Activated CD8-positive, alpha-beta memory T cell treated with anti-CD3 and anti-CD28 coated beads, Interleukin-2, amount 50 U/mL, for 4 hours (primary cell): ENCODE results near the gene TMED9.

Experiments used
- DNase-seq: peaks from one replicate; pipeline ENCODE4 v3.0.0-alpha.2; 2020

The TMED9 gene

DNA sequence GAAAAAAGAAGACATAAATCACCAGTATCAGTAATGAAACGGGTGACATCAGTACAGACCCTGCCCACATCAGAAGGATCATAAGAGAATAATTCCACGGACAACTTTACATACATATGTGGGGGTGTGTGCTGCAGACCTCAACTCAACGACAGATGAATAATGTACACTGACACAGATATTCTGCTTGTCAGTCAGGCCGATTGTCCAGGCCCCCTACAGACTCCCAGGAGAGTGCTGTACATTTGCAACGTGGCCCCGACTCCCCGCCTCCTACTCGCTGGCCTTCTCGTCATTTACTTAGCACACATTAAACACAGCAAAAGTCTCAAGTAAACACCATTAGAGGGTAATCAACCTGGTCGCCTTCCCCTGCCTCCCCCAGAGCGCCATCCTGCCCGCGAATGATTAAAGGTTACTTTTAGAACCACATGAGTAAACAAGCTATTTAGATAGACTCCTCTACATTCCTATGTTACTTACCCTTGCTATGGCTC is 3.5 kb upstream of the TMED9 start:
- no peak for DNase-seq

DNA sequence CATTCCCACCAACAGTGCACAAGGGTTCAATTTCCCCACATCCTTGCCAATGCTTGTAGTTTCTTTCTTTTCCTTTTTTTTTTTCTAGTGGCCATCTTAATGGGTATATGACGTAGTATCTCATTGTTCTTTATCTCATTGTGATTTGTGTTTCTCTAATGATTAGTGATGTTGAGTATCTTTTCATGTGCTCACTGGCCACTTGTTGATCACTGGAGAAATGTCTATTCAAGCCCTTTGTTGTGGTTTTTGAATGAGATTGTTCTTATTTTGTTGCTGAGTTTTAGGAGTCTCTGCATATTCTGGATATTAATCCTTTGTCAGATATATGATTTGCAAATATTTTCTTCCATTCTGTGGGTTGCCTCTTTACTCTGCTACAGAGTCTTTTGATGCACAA is 1.6 kb upstream of the TMED9 start:
- DNase-seq: no peak

DNA sequence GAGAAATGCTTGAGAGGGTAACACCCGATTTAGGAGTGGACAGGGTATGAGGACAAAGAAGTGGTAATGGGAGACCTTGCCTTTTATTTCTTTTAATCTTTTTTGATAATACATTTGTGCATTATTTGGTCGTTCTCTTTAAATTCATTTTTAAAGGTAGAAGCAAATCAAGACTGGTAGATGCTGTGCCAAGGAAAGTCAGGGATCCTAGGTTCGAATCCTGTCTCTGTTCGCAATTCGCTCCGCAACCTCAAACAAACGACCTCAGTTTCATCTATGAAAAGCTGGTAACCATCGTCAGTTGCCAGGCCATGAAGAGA is 353 bp upstream of the TMED9 start:
- DNase-seq: no peak

DNA sequence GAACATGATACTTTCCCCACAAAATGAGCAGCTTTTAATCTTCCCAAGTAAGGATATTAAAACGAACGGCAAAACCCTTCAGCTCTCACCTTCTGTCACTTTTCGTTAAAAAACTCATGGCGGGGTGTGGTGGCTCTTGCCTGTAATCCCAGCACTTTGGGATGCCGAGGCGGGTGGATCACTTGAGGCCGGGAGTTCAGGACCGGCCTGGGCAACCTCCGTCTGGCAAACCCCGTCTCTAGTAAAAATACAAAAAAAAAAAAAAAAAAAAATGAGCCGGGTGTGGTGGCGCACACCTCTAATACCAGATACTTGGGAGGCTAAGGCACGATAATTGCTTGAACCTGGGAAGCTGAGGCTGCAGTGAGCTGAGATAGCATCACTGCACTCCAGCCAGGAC is 902 bp downstream of the TMED9 start:
- no peak for DNase-seq

DNA sequence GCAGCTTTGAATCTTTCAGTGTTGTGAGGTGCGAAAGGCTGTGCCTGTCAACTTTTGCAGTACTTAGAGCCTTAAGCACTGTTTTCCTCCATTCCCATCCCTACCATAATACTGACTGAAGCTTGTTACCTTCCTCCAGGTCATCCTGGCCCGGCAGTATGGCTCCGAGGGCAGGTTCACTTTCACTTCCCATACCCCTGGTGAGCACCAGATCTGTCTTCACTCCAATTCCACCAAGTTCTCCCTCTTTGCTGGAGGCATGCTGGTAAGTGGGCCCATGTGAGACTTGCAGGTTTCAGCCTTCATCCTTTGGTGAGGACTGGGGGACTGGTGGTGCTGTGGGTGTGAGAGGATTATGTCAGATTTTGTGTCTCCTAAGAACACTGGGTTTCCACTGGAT is 1.5 kb downstream of the TMED9 start:
- DNase-seq: no peak

DNA sequence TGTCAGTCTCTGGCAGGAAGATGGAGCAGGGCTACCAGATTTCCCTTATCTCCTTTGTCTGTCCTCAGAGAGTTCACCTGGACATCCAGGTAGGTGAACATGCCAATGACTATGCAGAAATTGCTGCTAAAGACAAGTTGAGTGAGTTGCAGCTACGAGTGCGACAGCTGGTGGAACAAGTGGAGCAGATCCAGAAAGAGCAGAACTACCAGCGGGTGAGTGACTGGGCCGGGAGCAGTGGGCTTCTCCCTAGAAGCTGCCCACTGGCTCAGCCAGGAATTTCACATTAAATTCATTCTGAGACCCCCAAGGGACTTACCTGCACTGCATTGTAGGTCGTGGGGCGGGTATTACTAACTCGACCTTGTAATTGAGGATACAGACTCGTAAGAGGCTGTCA is 2.1 kb downstream of the TMED9 start:
- no peak for DNase-seq

DNA sequence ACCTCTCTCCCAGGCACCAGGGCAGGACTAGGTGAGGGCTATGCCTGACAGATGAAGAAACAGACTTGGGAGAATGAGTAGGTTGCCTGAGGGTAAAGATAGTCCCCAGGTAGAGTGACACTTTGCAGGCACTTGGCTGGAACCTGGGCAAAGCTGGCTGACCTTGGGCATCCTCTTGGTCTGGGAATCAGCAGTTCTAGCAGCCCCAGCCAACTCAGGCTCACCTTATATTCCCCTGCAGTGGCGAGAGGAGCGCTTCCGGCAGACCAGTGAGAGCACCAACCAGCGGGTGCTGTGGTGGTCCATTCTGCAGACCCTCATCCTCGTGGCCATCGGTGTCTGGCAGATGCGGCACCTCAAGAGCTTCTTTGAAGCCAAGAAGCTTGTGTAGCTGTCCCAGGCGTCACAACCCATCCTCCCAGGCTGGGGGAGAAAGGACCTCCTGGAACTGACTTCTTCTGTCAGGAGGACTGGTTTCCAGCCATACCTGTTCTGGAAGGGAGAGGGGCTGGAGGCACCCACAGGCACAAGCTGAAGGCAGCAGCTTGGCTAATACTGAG is 3.1 kb downstream of the TMED9 start:
- no peak for DNase-seq

DNA sequence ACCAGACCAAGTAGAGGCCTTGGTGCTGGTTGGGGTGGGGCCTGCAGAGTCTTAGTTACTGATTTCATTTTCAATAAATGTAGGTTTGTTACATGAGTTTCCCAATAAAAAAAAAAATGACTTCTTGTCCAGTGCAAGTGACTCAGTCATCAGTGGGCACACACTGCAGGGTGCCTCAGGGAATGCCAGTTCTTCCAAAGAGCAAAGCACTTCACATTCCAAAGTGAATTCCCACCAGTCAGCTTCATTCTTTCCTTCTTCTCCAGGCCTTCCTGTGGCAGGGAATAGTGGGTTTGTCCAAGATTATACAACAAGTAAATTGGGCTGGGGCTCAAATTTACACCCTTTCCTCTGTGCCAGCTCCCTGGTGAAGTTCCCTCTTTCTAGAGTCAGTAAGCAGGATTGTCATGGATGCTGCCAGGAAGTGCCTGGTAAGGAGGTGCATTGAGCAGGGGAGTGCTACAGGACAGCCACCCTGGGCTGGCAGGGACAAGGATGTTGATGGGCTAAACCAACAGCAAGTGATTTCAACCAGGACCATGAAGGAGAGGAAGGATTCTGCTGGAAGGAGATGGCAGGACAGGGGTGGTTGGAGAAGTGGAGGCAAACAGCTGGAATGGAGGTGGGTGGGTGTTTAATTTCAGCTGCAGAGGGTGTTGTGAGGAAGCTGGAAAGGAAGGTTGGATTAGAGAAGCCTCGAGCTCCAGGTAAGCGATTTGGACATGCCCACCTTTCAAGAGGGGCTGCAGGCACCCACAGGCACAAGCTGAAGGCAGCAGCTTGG is 4.2 kb downstream of the TMED9 start:
- DNase-seq: no peak

DNA sequence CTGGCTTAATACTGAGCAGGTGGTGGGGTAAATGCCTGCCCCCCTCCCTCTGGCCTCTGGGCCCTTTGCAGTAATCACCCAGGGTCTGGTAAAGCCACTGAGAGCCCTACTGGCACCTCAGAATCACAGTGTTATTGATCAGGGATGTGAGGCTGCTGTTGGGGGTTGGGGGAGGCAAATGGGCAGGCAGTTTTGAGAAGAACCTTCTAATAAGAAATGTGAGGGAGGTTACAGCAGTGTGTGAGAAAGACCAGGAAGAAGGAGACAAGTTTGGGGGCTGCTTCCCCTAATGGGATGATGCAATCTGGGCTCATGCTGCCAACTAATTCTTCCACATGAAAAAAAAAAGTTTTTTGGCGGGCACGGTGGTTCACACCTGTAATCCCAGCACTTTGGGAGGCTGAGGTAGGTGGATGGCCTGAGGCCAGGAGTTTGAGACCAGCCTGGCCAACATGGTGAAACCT is 4.8 kb downstream of the TMED9 start:
- DNase-seq: no peak

DNA sequence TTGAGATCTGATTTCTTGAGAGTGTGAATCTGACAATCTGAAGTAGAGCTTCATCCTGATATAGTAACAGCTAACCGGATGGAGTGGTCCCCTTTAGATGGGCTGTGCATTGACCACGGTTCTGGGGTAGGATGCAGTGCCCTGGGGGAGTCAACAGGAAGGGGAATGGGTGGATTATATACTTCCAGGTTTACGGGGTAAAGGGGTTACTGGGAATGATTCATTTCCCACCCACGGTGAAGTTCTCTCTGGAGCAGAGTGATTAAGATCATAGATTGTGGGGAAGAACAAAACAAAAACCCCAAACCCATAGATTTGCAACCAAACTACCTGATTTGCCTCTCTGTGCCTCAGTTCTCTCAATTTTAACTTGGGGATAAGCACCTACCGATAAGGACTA is 6.5 kb downstream of the TMED9 start:
- no peak for DNase-seq

DNA sequence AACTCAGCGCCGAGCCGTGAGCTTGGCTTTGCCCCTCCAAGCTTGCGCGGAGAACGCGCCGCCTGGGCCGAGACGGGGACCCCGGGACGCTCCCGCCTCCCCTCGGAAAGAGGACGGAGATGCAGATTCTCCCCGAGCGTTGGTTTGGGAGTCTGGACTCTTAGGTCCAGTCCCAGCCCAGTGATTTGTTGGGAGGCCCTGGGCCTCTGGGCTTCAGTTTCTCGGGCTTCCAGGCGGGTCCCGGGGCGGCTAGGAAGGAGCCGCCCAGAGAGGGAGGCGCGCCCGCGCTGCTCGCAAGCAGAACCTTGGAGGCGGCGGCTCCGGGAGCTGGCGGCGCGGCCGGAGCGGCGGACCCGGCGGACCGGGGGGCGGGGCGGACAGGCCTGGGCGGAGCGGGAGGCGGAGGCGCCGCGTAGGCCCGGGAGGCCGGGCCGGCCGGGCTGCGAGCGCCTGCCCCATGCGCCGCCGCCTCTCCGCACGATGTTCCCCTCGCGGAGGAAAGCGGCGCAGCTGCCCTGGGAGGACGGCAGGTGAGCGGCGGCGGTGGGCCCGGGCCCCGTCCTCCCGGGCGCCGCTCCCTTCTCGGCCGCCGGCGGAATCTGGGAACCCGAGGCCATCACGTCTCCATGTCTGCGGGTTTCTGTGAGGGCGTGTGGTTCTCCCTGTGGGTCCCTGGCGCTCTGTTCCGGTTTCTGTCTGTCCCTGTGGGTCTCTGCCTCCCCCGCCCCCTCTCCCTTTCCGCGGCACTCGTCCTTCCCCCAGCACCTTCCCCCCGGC is 7.9 kb downstream of the TMED9 start, which contains the start of gene B4GALT7:
B4GALT7 (plus strand) TSS at position 402 of the 777 bp plus-strand sequence; CDS start at position 481, 79 bp downstream.
- peak; percentile 89 for DNase-seq

DNA sequence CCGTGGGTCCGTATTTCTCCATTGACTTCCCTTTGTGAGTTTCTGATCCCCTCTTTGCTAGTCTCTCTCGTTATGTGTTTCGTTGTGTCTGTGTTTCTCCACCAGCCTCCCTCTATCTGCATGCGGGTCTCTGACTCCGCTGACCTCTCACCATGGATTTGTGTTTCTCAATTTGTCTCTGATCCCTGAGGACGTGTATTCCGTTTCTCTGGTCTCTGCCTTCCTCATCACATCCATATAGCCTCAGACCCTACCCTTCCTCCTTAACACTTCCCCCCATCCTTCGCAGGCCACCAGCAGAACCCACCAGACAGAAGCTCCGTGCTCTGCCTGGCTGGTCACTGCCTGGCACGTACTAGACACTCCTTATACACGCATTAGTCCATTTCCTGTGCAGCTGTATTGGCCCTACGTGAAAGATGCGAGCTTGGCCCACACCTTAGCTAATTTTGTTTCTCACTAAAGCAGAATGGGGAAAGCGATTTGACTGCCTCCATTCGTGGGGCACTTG is 8.6 kb downstream of the TMED9 start:
- no peak for DNase-seq

DNA sequence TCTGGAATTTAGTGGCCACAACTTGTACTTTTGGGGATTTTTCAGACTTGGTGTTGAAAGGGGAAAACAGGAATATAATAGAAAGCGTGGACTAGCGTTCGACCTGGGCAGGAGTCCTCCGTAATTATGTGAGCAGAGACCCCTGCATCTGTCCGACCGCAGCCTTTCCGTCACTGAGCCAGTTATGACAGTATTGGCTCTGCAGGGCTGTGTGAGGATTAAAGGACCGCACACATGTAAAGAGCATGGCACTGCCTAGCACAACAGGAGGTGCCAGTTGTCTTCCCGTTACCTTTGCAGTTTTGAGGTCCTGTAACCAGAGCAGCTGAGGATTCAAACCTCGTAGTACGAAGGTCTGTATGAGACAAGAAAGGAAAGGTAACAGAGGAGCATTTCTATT is 9.1 kb downstream of the TMED9 start:
- DNase-seq: no peak

DNA sequence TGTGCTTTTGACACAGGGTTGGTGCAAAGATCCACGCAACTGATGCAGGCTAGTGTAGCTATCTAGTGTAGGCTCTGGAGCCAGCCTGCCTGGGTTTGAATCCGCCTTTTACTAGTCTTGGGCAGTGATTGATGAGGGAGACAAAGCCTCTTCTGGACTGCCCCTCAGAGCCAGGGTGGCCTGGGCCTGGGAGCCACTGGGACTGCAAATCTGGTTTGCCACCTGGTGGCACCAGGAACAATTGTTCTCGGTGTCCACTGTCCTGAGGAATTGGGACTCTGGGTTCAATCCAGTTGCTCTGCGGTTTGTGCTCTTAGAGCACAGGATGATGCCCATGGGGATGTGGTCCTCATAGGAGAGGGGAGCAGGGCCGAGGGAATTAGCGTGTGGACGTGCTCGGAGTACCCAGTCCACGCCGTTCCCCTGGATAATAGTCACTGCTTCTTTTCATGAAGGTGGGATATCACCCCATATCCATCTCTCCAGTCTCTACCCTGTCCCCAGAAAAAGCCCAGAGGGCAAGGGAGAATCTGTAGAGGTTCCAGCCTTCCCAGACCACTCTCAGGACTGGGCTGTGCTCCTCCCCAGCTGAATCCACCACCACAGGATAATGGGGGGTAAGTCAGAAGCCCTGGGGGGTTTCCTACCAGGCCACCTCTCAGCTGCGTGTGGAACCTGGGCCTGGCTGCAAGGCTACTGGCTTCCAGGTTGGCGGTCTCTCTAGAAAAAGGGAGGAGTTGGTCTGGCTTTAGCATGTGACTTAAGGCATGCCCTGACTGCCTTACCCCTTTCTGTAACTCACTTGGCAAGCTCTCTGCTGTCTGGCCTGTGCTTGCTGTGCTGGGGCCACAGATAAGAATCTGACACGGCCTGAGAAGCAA is 9.8 kb downstream of the TMED9 start:
- DNase-seq: no peak

DNA sequence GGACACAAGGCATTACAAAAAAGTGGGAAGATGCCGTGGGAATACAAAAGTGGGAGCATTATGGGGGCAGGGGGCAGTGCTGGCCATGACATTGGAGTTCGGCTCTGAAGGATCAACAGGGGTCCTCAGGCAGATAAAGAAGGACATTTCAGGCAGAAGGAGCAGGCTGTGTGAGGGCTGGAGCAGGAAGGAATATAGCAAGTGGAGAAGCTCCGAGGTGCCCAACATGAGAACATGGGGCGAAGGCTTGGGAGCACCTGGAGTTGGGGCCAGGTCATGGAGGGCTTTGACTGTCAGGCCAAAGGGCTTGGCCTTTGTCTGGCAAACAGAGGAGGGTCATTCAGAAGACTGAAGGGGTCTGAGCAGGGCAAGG is 10.4 kb downstream of the TMED9 start:
- DNase-seq: no peak

DNA sequence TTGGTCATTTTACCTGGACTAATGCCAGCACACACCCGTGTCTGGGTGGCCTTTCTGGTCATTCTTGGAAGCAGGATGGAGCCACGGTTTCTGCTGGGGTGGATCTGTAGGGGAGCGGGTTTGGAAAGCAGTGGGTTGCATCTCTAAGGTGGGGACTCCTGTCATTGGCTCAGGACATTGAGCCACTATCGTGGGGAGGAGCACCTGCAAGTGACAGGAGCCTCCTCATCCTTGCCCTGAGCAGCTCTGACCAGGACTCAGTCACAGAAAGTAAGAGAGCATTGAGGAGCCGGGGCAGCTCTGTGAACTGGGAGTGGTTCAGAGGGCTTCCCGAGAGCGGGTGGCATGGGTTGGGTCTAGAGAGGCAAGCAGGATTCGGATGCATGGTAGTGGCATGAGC is 11.6 kb downstream of the TMED9 start:
- DNase-seq: no peak

DNA sequence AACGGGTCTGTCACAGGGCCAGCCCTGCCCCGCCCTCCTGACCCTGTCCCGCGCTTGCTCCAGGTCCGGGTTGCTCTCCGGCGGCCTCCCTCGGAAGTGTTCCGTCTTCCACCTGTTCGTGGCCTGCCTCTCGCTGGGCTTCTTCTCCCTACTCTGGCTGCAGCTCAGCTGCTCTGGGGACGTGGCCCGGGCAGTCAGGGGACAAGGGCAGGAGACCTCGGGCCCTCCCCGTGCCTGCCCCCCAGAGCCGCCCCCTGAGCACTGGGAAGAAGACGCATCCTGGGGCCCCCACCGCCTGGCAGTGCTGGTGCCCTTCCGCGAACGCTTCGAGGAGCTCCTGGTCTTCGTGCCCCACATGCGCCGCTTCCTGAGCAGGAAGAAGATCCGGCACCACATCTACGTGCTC is 12.1 kb downstream of the TMED9 start:
- DNase-seq: no peak

DNA sequence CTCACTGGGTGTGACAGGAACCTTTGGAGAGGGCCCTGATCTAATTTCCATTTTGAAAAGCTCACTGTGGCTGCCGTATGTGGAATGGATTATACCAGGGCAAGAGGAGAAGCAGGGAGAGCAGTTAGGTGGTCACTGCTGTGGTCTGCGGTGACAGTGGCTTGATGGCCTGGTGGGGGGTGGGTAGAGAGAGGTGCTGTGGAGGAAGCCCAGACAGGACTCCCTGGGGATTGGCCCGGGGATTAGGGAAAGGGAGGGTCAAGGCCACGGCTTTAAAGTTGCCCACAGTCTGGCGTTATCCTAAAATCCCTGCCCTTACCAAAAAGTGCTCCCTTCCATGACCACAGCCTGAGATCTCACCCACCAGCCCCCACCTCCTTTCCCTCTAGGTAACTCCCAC is 12.7 kb downstream of the TMED9 start:
- DNase-seq: no peak

DNA sequence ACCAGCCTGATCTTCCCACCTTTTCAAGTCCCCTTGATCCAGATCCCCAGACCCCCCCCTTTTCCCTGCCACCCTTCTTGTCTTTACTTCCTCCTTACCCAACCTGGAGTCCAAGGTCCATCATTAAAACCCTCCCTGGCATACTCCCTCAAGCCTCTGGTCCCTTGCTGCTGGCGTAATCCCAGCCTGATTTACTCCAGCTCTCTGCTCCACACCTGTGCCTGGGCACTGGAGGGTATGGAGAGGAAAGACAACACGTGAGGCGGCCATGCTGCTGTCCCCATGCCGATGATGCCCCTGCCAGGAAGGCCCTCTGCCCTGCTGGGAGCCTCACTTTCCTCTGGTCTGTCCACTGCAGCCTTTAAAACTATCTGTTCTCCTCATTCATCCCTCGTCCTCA is 13.1 kb downstream of the TMED9 start:
- DNase-seq: no peak

DNA sequence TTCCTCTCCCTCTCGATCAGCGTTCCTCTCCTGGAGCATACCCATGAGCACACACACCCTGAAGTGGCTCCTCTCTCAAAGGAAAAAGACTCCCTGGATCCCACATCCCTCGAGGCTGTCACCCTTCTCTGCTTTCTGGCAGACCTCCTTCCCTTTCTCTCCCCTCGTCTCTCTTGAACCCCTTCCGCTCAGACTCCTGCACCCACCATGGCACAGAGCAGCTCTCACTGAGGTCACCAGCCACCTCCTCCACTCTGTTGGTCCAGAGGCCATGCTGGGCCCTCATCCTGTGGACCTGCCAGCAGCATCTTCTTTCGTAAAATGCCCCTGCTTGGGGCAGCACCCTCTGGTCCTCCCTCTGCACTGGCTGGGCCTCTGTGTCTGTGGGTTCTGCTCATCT is 13.7 kb downstream of the TMED9 start:
- no peak for DNase-seq

DNA sequence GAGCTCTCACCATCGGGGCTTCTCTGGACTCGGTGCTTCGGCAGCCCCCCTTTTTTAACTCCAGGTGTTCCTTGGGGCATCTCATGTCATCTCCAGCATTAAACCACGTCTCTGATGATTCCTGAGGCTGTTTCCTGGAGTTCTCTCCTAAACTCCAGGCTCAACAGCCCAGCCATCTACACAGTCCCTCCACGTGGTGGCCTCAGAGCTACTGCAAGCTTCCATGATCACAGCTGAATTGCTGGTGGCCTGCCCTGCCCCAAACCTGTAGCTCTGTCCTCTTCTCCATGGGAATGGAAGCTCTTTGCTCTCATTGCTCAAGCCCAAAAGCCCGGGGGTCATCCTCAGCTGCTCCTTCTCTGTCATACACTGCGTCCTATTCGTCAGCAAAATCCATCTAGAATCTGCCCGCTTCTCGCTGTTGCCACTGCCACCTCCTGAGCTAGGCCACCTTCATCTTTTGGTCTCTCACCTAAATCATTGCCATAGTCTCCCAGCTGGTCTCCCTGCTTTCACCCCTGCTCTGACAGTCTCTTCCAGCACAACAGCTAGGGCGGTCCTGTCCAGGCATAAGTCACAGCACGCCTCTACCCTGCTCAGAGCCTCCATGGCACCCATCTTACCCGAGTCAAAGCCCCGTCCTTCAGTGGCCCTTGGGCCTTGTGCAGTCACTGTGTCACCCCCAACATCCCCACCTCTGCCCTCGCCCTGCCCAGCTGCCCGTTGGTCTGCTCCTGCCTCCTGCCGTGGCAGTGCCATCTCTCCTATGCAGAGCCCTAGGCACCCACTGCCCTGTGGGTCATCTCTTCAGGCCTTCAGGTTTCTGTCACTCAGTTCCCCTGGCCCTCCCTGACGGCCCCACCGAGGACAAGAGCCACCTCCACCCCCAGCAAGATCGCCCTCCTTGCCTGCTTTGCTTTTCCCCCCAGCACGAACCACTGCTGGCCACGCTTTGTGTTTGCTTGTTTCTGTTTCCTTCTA is 14.4 kb downstream of the TMED9 start:
- no peak for DNase-seq

DNA sequence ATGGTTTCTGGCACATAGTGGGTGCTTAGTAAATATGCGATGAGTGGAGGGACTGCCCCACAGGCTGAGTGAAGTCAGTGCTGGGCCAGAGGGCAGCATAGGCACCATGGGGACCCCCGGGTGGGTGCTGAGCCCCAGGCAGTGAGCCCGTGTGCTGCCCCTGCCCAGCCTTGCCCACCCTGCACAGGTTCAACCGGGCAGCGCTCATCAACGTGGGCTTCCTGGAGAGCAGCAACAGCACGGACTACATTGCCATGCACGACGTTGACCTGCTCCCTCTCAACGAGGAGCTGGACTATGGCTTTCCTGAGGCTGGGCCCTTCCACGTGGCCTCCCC is 15.1 kb downstream of the TMED9 start:
- no peak for DNase-seq
